Measurements from ENCODE around the gene NDUFA3. TPM values are rescaled to one million over a fixed set of nuclear protein-coding genes. Genes with fewer than 3 reads are reported as not detected.

The NDUFA3 gene
- total RNA-seq, 1 donor from 2014 or later = 131 TPM

- Mint-ChIP-seq H3K9me3 (no peaks in the 10 kb centered on the region), H3K27me3 (no peaks in the 10 kb centered on the region), H3K4me3 (no peak overlapping the region), H3K4me1 (no peaks in the 10 kb centered on the region), H3K27ac (no peak overlapping the region), H3K36me3 (ENCODE audit: low read depth) (peaks cover 57% of the 10 kb centered on the region)
- intact Hi-C loops (cut with micrococcal nuclease) = no loop called here
- DNase-seq = no peak
These were observed 21.0 kb downstream of the NDUFA3 start for GRCh38 chr19:54123682-54124081.

DNA sequence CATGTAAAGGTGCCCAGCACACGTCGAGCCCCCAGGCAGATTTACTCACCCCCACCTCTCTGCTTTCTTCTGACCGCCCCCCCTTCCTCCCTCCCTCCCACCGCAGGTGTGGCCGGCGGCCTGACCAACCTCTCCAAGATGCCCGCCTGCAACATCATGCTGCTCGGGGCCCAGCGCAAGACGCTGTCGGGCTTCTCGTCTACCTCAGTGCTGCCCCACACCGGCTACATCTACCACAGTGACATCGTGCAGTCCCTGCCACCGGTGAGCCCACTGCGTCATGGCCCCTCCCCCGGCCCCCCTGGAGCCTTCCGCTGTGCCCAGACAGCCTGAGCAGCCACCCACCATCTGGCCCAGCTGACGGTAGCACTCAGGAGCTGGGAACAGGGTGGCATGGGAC, 21.7 kb downstream of the NDUFA3 start:
- Mint-ChIP-seq H3K27ac (no peak overlapping the region), H3K4me1 (no peaks in the 10 kb centered on the region)
- intact Hi-C loops (cut with micrococcal nuclease) = no loop called here

DNA sequence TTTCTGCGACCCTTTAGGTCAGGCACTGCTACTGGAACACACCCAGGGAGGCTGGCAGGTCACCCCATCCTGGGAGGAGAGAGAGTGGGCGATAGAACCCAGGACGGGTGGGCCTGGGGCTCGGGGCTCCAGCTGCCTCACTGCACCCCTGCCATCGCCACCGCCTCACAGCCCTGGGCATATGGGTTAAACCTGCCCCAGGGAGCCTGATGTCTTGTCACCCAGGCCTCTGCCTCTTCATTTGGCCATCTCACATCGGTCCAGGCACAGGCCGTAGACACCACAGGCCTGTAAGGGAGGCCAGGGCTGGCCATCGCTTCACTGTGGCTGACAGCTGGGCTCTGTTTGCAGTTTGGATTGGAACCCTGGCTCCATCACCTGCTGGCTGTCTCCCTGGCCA, 23.1 kb downstream of the NDUFA3 start:
- Mint-ChIP-seq H3K4me3 (no peak overlapping the region), H3K36me3 (ENCODE audit: low read depth) (peaks cover 52% of the 10 kb centered on the region), H3K4me1 (no peaks in the 10 kb centered on the region), H3K27ac (no peak overlapping the region), H3K9me3 (no peaks in the 10 kb centered on the region), H3K27me3 (no peaks in the 10 kb centered on the region)
- DNase-seq = no peak
- intact Hi-C loops (cut with micrococcal nuclease) = no loop called here

More for the DNA sequence above, 21.7 kb downstream of the NDUFA3 start:
- Mint-ChIP-seq H3K27me3 (no peaks in the 10 kb centered on the region), H3K4me3 (no peak overlapping the region), H3K9me3 (no peaks in the 10 kb centered on the region), H3K36me3 (ENCODE audit: low read depth) (peaks cover 59% of the 10 kb centered on the region)
- DNase-seq = no peak

- no peak for DNase-seq
These were observed 25.2 kb downstream of the NDUFA3 start for GRCh38 chr19:54127688-54128440.

GRCh38 chr19:54128441-54128725, 25.7 kb downstream of the NDUFA3 start:
- no peak for DNase-seq
- Mint-ChIP-seq H3K27ac (no peak overlapping the region), H3K27me3 (no peaks in the 10 kb centered on the region), H3K4me1 (no peaks in the 10 kb centered on the region), H3K4me3 (no peak overlapping the region), H3K36me3 (ENCODE audit: low read depth) (peaks cover 36% of the 10 kb centered on the region), H3K9me3 (no peaks in the 10 kb centered on the region)
- intact Hi-C loops (cut with micrococcal nuclease) = no loop called here

More at GRCh38 chr19:54127688-54128440, 25.2 kb downstream of the NDUFA3 start:
- H3K9me3 Mint-ChIP-seq = no peaks in the 10 kb centered on the region
- H3K27me3 Mint-ChIP-seq = no peaks in the 10 kb centered on the region
- peaks cover 41% of the 10 kb centered on the region for H3K36me3 Mint-ChIP-seq (ENCODE audit: low read depth)
- intact Hi-C loops (cut with micrococcal nuclease) = no loop called here
- H3K4me1 Mint-ChIP-seq = no peaks in the 10 kb centered on the region
- H3K27ac Mint-ChIP-seq = no peak overlapping the region
- no peak overlapping the region for H3K4me3 Mint-ChIP-seq

DNA sequence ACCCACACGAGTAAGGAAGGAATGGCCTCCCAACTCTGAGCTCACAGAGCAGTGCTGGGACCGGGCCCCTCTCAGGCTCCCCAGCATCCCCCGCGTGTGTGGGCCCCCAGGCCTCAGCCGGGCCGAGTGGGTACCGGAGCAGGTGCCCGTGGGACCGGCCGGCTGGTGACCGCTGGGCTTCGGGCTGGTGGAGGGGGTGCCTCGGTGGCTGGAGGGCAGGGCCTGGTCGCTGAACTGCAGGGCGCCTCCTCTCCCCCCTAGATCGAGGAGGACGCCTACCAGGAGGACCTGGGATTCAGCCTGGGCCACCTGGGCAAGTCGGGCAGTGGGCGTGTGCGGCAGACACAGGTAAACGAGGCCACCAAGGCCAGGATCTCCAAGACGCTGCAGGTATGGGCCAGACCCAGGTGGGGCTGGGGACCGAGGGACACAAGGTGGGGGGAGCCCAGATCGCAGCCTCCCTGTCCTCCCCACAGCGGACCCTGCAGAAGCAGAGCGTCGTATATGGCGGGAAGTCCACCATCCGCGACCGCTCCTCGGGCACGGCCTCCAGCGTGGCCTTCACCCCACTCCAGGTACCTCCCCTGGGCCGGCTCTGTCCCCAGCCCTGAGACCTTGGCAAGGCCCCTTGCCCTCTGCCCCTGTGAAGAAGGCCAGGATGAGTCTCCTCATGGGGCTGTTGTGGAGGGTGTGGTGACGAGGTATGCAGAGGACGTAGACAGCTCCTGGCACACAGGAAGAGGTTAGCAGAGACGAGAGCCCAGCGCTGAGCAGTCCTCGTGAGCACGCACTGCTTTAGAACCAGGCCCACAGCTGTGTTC, 26.4 kb downstream of the NDUFA3 start:
- Mint-ChIP-seq H3K36me3 (ENCODE audit: low read depth) (peaks cover 33% of the 10 kb centered on the region), H3K9me3 (no peaks in the 10 kb centered on the region), H3K4me3 (no peak overlapping the region), H3K4me1 (no peaks in the 10 kb centered on the region), H3K27ac (no peak overlapping the region), H3K27me3 (no peaks in the 10 kb centered on the region)
- intact Hi-C loops (cut with micrococcal nuclease) = no loop called here
- DNase-seq = no peak

GRCh38 chr19:54129617-54129996, 27.0 kb downstream of the NDUFA3 start:
- Mint-ChIP-seq H3K27me3 (no peaks in the 10 kb centered on the region), H3K4me1 (peaks cover 3% of the 10 kb centered on the region), H3K4me3 (no peak overlapping the region), H3K36me3 (ENCODE audit: low read depth) (peaks cover 29% of the 10 kb centered on the region), H3K9me3 (no peaks in the 10 kb centered on the region), H3K27ac (no peak overlapping the region)
- no peak for DNase-seq
- intact Hi-C loops (cut with micrococcal nuclease) = no loop called here

GRCh38 chr19:54133312-54133956, 30.8 kb downstream of the NDUFA3 start:
- peaks cover 15% of the 10 kb centered on the region for H3K4me1 Mint-ChIP-seq
- H3K9me3 Mint-ChIP-seq = no peaks in the 10 kb centered on the region
- H3K27me3 Mint-ChIP-seq = no peaks in the 10 kb centered on the region
- intact Hi-C loops (cut with micrococcal nuclease) = no loop called here
- DNase-seq = no peak
- peaks cover 10% of the 10 kb centered on the region for H3K36me3 Mint-ChIP-seq (ENCODE audit: low read depth)
- H3K27ac Mint-ChIP-seq = no peak overlapping the region
- no peak overlapping the region for H3K4me3 Mint-ChIP-seq

DNA sequence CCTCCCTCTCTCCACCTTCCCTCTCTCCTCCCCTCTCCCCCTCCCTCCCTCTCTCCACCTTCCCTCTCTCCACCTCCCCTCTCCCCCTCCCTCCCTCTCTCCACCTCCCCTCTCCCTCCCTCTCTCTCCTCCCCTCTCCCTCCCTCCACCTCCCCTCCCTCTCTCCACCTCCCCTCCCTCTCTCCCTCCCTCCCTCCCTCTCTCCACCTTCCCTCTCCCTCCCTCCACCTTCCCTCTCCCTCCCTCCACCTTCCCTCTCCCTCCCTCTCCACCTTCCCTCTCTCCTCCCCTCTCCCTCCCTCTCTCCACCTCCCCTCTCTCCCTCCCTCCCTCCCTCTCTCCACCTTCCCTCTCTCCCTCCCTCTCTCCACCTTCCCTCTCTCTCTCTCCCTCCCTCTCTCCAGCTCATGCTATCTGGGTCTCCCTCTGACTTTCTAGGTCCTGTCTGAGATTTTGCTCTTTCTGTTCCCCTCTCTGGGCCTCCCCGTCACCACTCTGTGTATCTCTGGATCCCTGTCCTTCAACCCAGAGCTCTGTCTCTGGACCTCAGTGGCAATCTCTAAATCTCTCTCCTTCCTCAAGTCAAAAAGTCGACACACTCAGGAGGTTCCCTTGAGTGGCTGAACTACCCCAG, 31.4 kb downstream of the NDUFA3 start:
- Mint-ChIP-seq H3K4me3 (peak overlapping the region; percentile 1), H3K9me3 (no peaks in the 10 kb centered on the region), H3K36me3 (ENCODE audit: low read depth) (peaks cover 10% of the 10 kb centered on the region), H3K27me3 (no peaks in the 10 kb centered on the region), H3K27ac (no peak overlapping the region), H3K4me1 (peaks cover 21% of the 10 kb centered on the region)
- no peak for DNase-seq
- intact Hi-C loops (cut with micrococcal nuclease) = no loop called here

DNA sequence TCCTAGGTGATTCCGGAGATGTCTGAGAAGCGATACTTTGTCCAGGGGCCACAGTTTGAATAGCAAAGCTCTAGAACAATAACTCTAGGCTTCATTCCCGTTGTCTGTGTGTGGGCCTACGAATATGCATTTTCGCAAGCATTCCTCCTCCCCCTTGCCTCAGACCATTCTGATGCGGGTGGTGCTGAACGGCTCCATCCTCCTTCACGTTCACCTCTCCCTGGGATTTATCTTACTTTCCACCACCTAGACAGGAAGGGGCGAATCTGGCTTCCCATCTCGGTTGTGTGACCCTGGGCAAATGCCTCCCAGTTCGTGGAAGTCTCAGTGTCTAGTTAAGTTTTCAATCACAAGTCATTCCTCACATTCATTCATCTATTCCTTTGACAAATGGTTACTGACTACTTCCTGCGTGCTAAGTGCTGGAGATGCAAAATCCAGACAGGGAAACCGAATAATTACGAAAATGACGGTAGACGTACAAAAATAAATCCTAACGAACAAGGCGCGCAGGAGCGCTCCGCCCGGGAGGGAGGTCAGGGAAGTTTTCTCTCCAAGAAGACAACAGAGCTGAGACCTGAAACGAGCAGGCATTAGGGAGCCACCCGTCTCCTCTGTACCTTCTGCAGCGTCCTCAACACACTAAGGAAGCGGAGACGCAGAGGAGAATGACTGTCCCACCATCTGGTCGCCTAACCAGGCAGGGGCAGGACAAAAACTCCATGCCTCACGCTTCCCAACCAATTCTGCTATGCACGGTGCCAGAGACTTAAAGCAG, 33.6 kb downstream of the NDUFA3 start:
- Mint-ChIP-seq H3K27ac (peak overlapping the region; percentile 79), H3K4me3 (peak overlapping the region; percentile 85), H3K4me1 (peaks cover 36% of the 10 kb centered on the region), H3K36me3 (ENCODE audit: low read depth) (peaks cover 6% of the 10 kb centered on the region), H3K27me3 (no peaks in the 10 kb centered on the region), H3K9me3 (no peaks in the 10 kb centered on the region)
- intact Hi-C loops (cut with micrococcal nuclease) = no loop called here
- no peak for DNase-seq

GRCh38 chr19:54136864-54137698, 34.4 kb downstream of the NDUFA3 start:
- Mint-ChIP-seq H3K27ac (peak overlapping the region; percentile 79), H3K27me3 (no peaks in the 10 kb centered on the region), H3K4me3 (peak overlapping the region; percentile 85), H3K36me3 (ENCODE audit: low read depth) (peaks cover 9% of the 10 kb centered on the region), H3K4me1 (peaks cover 40% of the 10 kb centered on the region), H3K9me3 (no peaks in the 10 kb centered on the region)
- peak; percentile 100 for DNase-seq
- intact Hi-C loops (cut with micrococcal nuclease) = loop anchor here (1.0 kb wide), 6 partner anchors 22 to 327 kb away; partner anchors contain the start of genes LENG1, NDUFA3, PRPF31 and TFPT

GRCh38 chr19:54137699-54138488, 35.2 kb downstream of the NDUFA3 start, which contains the start of gene CNOT3:
Gene CNOT3 (plus strand): TSS chr19:54137762. CDS start chr19:54142979, 5,217 bp downstream.
- DNase-seq = peak; percentile 83
- Mint-ChIP-seq H3K4me3 (peak within 1 kb of the TSS; percentile 85), H3K4me1 (peaks cover 43% of the 10 kb centered on the region), H3K9me3 (no peaks in the 10 kb centered on the region), H3K27me3 (no peaks in the 10 kb centered on the region), H3K27ac (peak within 1 kb of the TSS; percentile 95), H3K36me3 (ENCODE audit: low read depth) (peaks cover 16% of the 10 kb centered on the region)
- intact Hi-C loops (cut with micrococcal nuclease) = loop anchor here (1.0 kb wide), 6 partner anchors 21 to 326 kb away; partner anchors contain the start of genes LENG1, NDUFA3, PRPF31 and TFPT
